Endothelial cell of umbilical vein (primary cell): ENCODE measurements around the gene SLC25A26. TPM values are rescaled to one million over a fixed set of nuclear protein-coding genes. Genes with fewer than 3 reads are reported as not detected.

Source experiments
- BruUV-seq: library from RNA; stranded (reverse); fragments of 400-500 nt; replicated peaks from 2 replicates; lab custom pipeline; 2021; lab: Mats Ljungman, UMichigan
- CTCF ChIA-PET: fragments of 300-600, 350-600 bp; sonication (Branson Sonifier 250); formaldehyde crosslinking; loops from one replicate; lab custom pipeline; 2021; ENCODE audit warnings: antibody characterized with exemption, inconsistent platforms; lab: Charles Lee
- POLR2A ChIA-PET: fragments of 300-600, 350-600 bp; sonication (Branson Sonifier 250); formaldehyde crosslinking; loops from one replicate; lab custom pipeline; 2021; ENCODE audit warnings: antibody characterized with exemption, inconsistent platforms; lab: Charles Lee
- DNase-seq: peaks from one replicate; pipeline ENCODE4 v3.0.0-alpha.2; 2011; ENCODE audit warnings: low read depth, low spot score
- FAIRE-seq: peaks from 2 replicates; lab custom pipeline; 2011; peaks lifted over from hg19 to GRCh38; lab: Jason Lieb, UNC
- H2AFZ ChIP-seq: 2 replicates; pipeline ENCODE4 v1.6.0; 2012; ENCODE audit warnings: low read depth, low read length, control low read depth, inconsistent platforms
- H3K27ac ChIP-seq: 2 replicates; pipeline ENCODE4 v1.5.1; 2011; ENCODE audit warnings: low read depth, mild to moderate bottlenecking, control low read depth, low read length, moderate library complexity; ENCODE audit not compliant: insufficient read depth
- H3K27me3 ChIP-seq, 2 experiments: 2 replicates each; pipeline versions ENCODE4 v1.6.0 to v1.6.1; 2011; ENCODE audit warnings: low read length in 2 of 2, mixed read lengths in 1 of 2; ENCODE audit not compliant: control insufficient read depth in 2 of 2, insufficient read depth in 2 of 2
- H3K36me3 ChIP-seq, 2 experiments: 2 replicates in 1 of 2; 3 replicates in 1 of 2; pipeline ENCODE4 v1.5.1; 2011; ENCODE audit warnings: low read length in 2 of 2, mild to moderate bottlenecking in 1 of 2, moderate library complexity in 1 of 2; ENCODE audit not compliant: control insufficient read depth in 2 of 2, insufficient read depth in 2 of 2; ENCODE audit errors: extremely low read depth in 1 of 2
- H3K4me1 ChIP-seq: 3 replicates; pipeline ENCODE4 v1.5.1; 2011; ENCODE audit warnings: mild to moderate bottlenecking, low read length; ENCODE audit not compliant: control insufficient read depth, insufficient read depth; ENCODE audit errors: extremely low read depth
- H3K4me2 ChIP-seq: 2 replicates; pipeline ENCODE4 v1.6.1; 2011; ENCODE audit warnings: low read length, control low read depth, mixed read lengths; ENCODE audit not compliant: insufficient read depth
- H3K4me3 ChIP-seq, 3 experiments: fragments of 200-600 bp in 1 of 3; sonication (generic), shearing (Covaris generic) in 1 of 3; replicated peaks in 1 of 3; 2 replicates each; pipeline ENCODE4 v1.5.1; 2011 to 2016; ENCODE audit warnings: control low read depth in 3 of 3, low read length in 3 of 3, mild to moderate bottlenecking in 2 of 3, inconsistent platforms in 1 of 3, low read depth in 1 of 3, moderate library complexity in 1 of 3; ENCODE audit not compliant: insufficient read depth in 1 of 3
- H3K79me2 ChIP-seq: 2 replicates; pipeline ENCODE4 v1.6.0; 2012; ENCODE audit warnings: low read length, inconsistent platforms; ENCODE audit not compliant: control insufficient read depth, insufficient read depth
- H3K9ac ChIP-seq: replicated peaks from 2 replicates; pipeline ENCODE3; 2011; ENCODE audit warnings: low read length, control low read depth; ENCODE audit not compliant: insufficient read depth; ENCODE audit errors: extremely low read depth
- H3K9me1 ChIP-seq: replicated peaks from 3 replicates; pipeline ENCODE4 v1.6.0; 2011; ENCODE audit warnings: mild to moderate bottlenecking, low read length; ENCODE audit not compliant: control insufficient read depth, insufficient read depth; ENCODE audit errors: extremely low read depth
- H3K9me3 ChIP-seq: replicated peaks from 2 replicates; pipeline ENCODE4 v1.5.1; 2012; ENCODE audit warnings: low read length, inconsistent platforms; ENCODE audit not compliant: control insufficient read depth, insufficient read depth
- H4K20me1 ChIP-seq: replicated peaks from 2 replicates; pipeline ENCODE3; 2011; ENCODE audit warnings: mild to moderate bottlenecking, low read length; ENCODE audit not compliant: control insufficient read depth, insufficient read depth; ENCODE audit errors: extremely low read depth
- CTCF ChIP-seq, 2 donors: IDR thresholded peaks; 1 replicate in 1 of 2; 2 replicates in 1 of 2; pipeline ENCODE4 v1.5.1; 2011; ENCODE audit warnings: low read length in 2 of 2, mild to moderate bottlenecking in 2 of 2, moderate library complexity in 2 of 2, control low read depth in 1 of 2, inconsistent platforms in 1 of 2, low read depth in 1 of 2; ENCODE audit not compliant: insufficient read depth in 1 of 2; ENCODE audit errors: extremely low read depth in 1 of 2
- EZH2 ChIP-seq: IDR thresholded peaks from 2 replicates; pipeline ENCODE4 v1.6.1; 2012; ENCODE audit warnings: borderline replicate concordance, low read depth, mild to moderate bottlenecking, moderate library complexity, low read length, inconsistent platforms; ENCODE audit not compliant: severe bottlenecking
- FOS ChIP-seq: IDR thresholded peaks from 2 replicates; pipeline ENCODE4 v1.6.1; 2011; ENCODE audit warnings: mild to moderate bottlenecking, low read length, moderate library complexity, borderline replicate concordance; ENCODE audit not compliant: insufficient read depth
- GATA2 ChIP-seq: IDR thresholded peaks from 2 replicates; pipeline ENCODE4 v1.7.0; 2011; ENCODE audit warnings: low read depth, mild to moderate bottlenecking, moderate library complexity, mixed read lengths, low read length; ENCODE audit not compliant: insufficient read length, insufficient read depth
- JUN ChIP-seq: IDR thresholded peaks from 2 replicates; pipeline ENCODE4 v1.6.1; 2011; ENCODE audit warnings: borderline replicate concordance, low read depth; ENCODE audit not compliant: insufficient read length, insufficient read depth
- MAX ChIP-seq: IDR thresholded peaks from 2 replicates; pipeline ENCODE4 v1.6.1; 2011; ENCODE audit not compliant: insufficient read depth, insufficient read length
- MYC ChIP-seq: IDR thresholded peaks from one replicate; pipeline ENCODE4 v1.6.1; 2011; ENCODE audit warnings: mild to moderate bottlenecking, low read depth, low read length
- POLR2A ChIP-seq: IDR thresholded peaks from 2 replicates; pipeline ENCODE4 v1.6.1; 2012; ENCODE audit warnings: low read depth, mild to moderate bottlenecking, control low read depth, low read length
- POLR2AphosphoS5 ChIP-seq: IDR thresholded peaks from 2 replicates; pipeline ENCODE4 v1.6.1; 2012; ENCODE audit warnings: low read depth, mild to moderate bottlenecking, control low read depth, low read length, moderate library complexity; ENCODE audit not compliant: insufficient read depth
- dilution Hi-C: fragments of 300-500 bp; cut with MboI; formaldehyde crosslinking; loops from one replicate; pipeline ENCODE4 v1.15.0; 2019; ENCODE audit warnings: low sequenced_read_pairs; ENCODE audit not compliant: extremely low pct_ligation_motif_present
- intact Hi-C: fragments of 100-400 bp; cut with micrococcal nuclease; formaldehyde crosslinking; loops from one replicate; pipeline ENCODE4 v1.10.0; 2022
- polyA plus RNA-seq, 4 experiments: library from polyadenylated mRNA; depleted of rRNA in 3 of 4; stranded (reverse) in 3 of 4; unstranded in 1 of 4; fragments of >200 nt; gene quantifications; 2 replicates each; pipeline versions ENCODE4 v1.2.1 to v1.2.3, GENCODE V29; 2011 to 2012; ENCODE audit warnings: missing spikeins in 1 of 4
- total RNA-seq: library from RNA; stranded (reverse); gene quantifications from 2 replicates; pipeline ENCODE4 v1.2.3, GENCODE V29; 2021

SLC25A26 gene
- total and polyA plus RNA-seq, 2 donors (not counting 3 experiments of a cell fraction or from before 2014, with no cell fraction given): 11.8 to 23.5 TPM

- Histone ChIP-seq H3K4me3 (no peak overlapping the region), H3K9me1 (no peaks in the 10 kb centered on the region), H3K27me3 (no peaks in the 10 kb centered on the region), H4K20me1 (no peaks in the 10 kb centered on the region), H3K4me1 (no peaks in the 10 kb centered on the region), H3K4me2 (no peak overlapping the region), H3K79me2 (peaks cover 9% of the 10 kb centered on the region), H3K36me3 (peaks cover 0 to 30% of the 10 kb centered on the region in 2 experiments), H3K9me3 (peaks cover under 1% of the 10 kb centered on the region), H3K27ac (no peak overlapping the region), H3K9ac (no peak overlapping the region), H2AFZ (no peak overlapping the region)
- ChIA-PET CTCF (interaction anchor here (1.0 to 1.8 kb wide), 3 partner anchors 11 to 62 kb away, joined by 3 to 4 read pairs (median 3); no protein-coding TSS in a partner anchor), POLR2A (no interaction called here)
- peak; percentile 56 for FAIRE-seq
- intact Hi-C loops (no loop called here), dilution Hi-C loops (no loop called here)
- TF ChIP-seq EZH2: no peak
- TF ChIP-seq FOS: no peak
- no peak for TF ChIP-seq CTCF (IDR thresholded peaks at IDR 0.05; ENCODE audit: extremely low read depth in 1 of 2, insufficient read depth in 1 of 2, low read depth in 1 of 2, low read length in 2 of 2)
- no peak for TF ChIP-seq MAX
- no peak for TF ChIP-seq MYC
- no peak for TF ChIP-seq POLR2AphosphoS5
- no peak for TF ChIP-seq GATA2
- TF ChIP-seq JUN: no peak
- TF ChIP-seq POLR2A: no peak
- BruUV-seq: no TSS peak
- DNase-seq: no peak
Observed at GRCh38 chr3:66416556-66417304, 195.9 kb downstream of the SLC25A26 start.
